ENCODE results near the gene TPO.
"Not testable (repeated sequence)": the region's sequence is repeated elsewhere in the genome, so short reads cannot be mapped to it uniquely, and the experiment has no call there.

The TPO gene

GRCh38 chr2:1487758-1488157 is 74.5 kb downstream of the TPO start:
- DNase-seq = no peak

GRCh38 chr2:1488181-1488671 is 75.0 kb downstream of the TPO start:
- no peak for DNase-seq

- no peak for DNase-seq
Observed at GRCh38 chr2:1488851-1489250, 75.6 kb downstream of the TPO start.

GRCh38 chr2:1489486-1489885 is 76.2 kb downstream of the TPO start:
- no peak for DNase-seq

GRCh38 chr2:1490381-1490780 is 77.1 kb downstream of the TPO start:
- DNase-seq = not testable (repeated sequence)

- no peak for DNase-seq
Observed at GRCh38 chr2:1491751-1492150, 78.5 kb downstream of the TPO start.

- DNase-seq = not testable (repeated sequence)
Observed at GRCh38 chr2:1492231-1492630, 79.0 kb downstream of the TPO start.

- no peak for DNase-seq
Observed at GRCh38 chr2:1492711-1493430, 79.6 kb downstream of the TPO start.

GRCh38 chr2:1493431-1494126 is 80.3 kb downstream of the TPO start:
- no peak for DNase-seq

GRCh38 chr2:1494257-1494656 is 81.0 kb downstream of the TPO start:
- DNase-seq = no peak

- DNase-seq = no peak
Observed at GRCh38 chr2:1494906-1495305, 81.6 kb downstream of the TPO start.

GRCh38 chr2:1495676-1496358 is 82.6 kb downstream of the TPO start:
- no peak for DNase-seq

GRCh38 chr2:1496359-1496821 is 83.1 kb downstream of the TPO start:
- no peak for DNase-seq

GRCh38 chr2:1497122-1497611 is 83.9 kb downstream of the TPO start:
- DNase-seq = no peak

- DNase-seq = no peak
Observed at GRCh38 chr2:1498176-1498575, 84.9 kb downstream of the TPO start.

GRCh38 chr2:1499033-1499795 is 86.0 kb downstream of the TPO start:
- no peak for DNase-seq

GRCh38 chr2:1501038-1501851 is 88.0 kb downstream of the TPO start:
- DNase-seq = no peak

GRCh38 chr2:1501991-1502390 is 88.7 kb downstream of the TPO start:
- no peak for DNase-seq

- no peak for DNase-seq
Observed at GRCh38 chr2:1502891-1503304, 89.6 kb downstream of the TPO start.

- DNase-seq = no peak
Observed at GRCh38 chr2:1503471-1504310, 90.4 kb downstream of the TPO start.

- DNase-seq = no peak
Observed at GRCh38 chr2:1504311-1504750, 91.1 kb downstream of the TPO start.

Measured in GDM1 (cell line).